KOPT-K1 (cell line): ENCODE measurements around the gene KRT26.
"Not testable (repeated sequence)": the region's sequence is repeated elsewhere in the genome, so short reads cannot be mapped to it uniquely, and the experiment has no call there.

Experiments
- H3K27ac ChIP-seq: fragments of 200-600 bp; sonication (generic); 2 replicates; pipeline ENCODE4 v1.5.1; 2016; ENCODE audit warnings: antibody characterized with exemption, mild to moderate bottlenecking, low read depth, low read length; ENCODE audit not compliant: poor library complexity, severe bottlenecking
- H3K36me3 ChIP-seq: fragments of 200-600 bp; sonication (generic); 2 replicates; pipeline ENCODE4 v1.5.1; 2017; ENCODE audit warnings: antibody characterized with exemption, mild to moderate bottlenecking, low read length, moderate library complexity; ENCODE audit not compliant: insufficient read depth
- H3K9me3 ChIP-seq: fragments of 200-600 bp; sonication (generic); 2 replicates; pipeline ENCODE4 v1.5.1; 2017; ENCODE audit warnings: antibody characterized with exemption, low read length, mild to moderate bottlenecking; ENCODE audit not compliant: insufficient read depth, poor library complexity, severe bottlenecking

KRT26 gene

GRCh38 chr17:40777459-40777858 is 5.5 kb upstream of the KRT26 start:
- Histone ChIP-seq H3K36me3 (no peaks in the 10 kb centered on the region), H3K27ac (no peak overlapping the region), H3K9me3 (peaks cover 9% of the 10 kb centered on the region)

- Histone ChIP-seq H3K27ac (no peak overlapping the region), H3K36me3 (no peaks in the 10 kb centered on the region), H3K9me3 (peaks cover 9% of the 10 kb centered on the region)
Observed at GRCh38 chr17:40775945-40776344, 3.9 kb upstream of the KRT26 start.

GRCh38 chr17:40765657-40766056 is 6.3 kb downstream of the KRT26 start:
- Histone ChIP-seq H3K27ac (no peak overlapping the region), H3K36me3 (no peaks in the 10 kb centered on the region), H3K9me3 (peaks cover 42% of the 10 kb centered on the region)

GRCh38 chr17:40763752-40764151 is 8.2 kb downstream of the KRT26 start:
- H3K27ac ChIP-seq, result no peak overlapping the region
- H3K9me3 ChIP-seq, result peaks cover 60% of the 10 kb centered on the region
- no peaks in the 10 kb centered on the region for H3K36me3 ChIP-seq

GRCh38 chr17:40760105-40761016 is 11.6 kb downstream of the KRT26 start:
- H3K9me3 ChIP-seq, result peaks cover 60% of the 10 kb centered on the region
- H3K27ac ChIP-seq, result no peak overlapping the region
- no peaks in the 10 kb centered on the region for H3K36me3 ChIP-seq

- H3K9me3 ChIP-seq, result peaks cover 14% of the 10 kb centered on the region
- no peaks in the 10 kb centered on the region for H3K36me3 ChIP-seq
- H3K27ac ChIP-seq, result no peak within 1 kb of the TSS
Observed at GRCh38 chr17:40755231-40755630, 16.8 kb downstream of the KRT26 start, which contains the start of gene KRT25. Gene KRT25, minus strand, starts transcription at chr17:40755331. Its CDS starts 60 bp downstream, at chr17:40755271.

GRCh38 chr17:40753804-40754203 is 18.2 kb downstream of the KRT26 start:
- H3K9me3 ChIP-seq, result peaks cover 1% of the 10 kb centered on the region
- no peaks in the 10 kb centered on the region for H3K36me3 ChIP-seq
- no peak overlapping the region for H3K27ac ChIP-seq

GRCh38 chr17:40751065-40751464 is 20.9 kb downstream of the KRT26 start:
- Histone ChIP-seq H3K9me3 (peaks cover 4% of the 10 kb centered on the region), H3K36me3 (no peaks in the 10 kb centered on the region), H3K27ac (no peak overlapping the region)

- Histone ChIP-seq H3K9me3 (peaks cover 4% of the 10 kb centered on the region), H3K36me3 (no peaks in the 10 kb centered on the region), H3K27ac (no peak overlapping the region)
Observed at GRCh38 chr17:40750391-40750790, 21.6 kb downstream of the KRT26 start.

- H3K27ac ChIP-seq, H3K9me3 ChIP-seq, H3K36me3 ChIP-seq: not testable (repeated sequence)
Observed at GRCh38 chr17:40748666-40749065, 23.3 kb downstream of the KRT26 start.

GRCh38 chr17:40738553-40738952 is 33.4 kb downstream of the KRT26 start:
- Histone ChIP-seq H3K36me3 (no peaks in the 10 kb centered on the region), H3K27ac (no peak overlapping the region)

GRCh38 chr17:40735016-40735415 is 37.0 kb downstream of the KRT26 start:
- Histone ChIP-seq H3K36me3 (no peaks in the 10 kb centered on the region), H3K9me3 (peaks cover 11% of the 10 kb centered on the region)

More at GRCh38 chr17:40738553-40738952, 33.4 kb downstream of the KRT26 start:
- peaks cover 32% of the 10 kb centered on the region for H3K9me3 ChIP-seq

GRCh38 chr17:40734018-40734417 is 38.0 kb downstream of the KRT26 start:
- Histone ChIP-seq H3K27ac (no peak overlapping the region), H3K36me3 (no peaks in the 10 kb centered on the region), H3K9me3 (peaks cover 11% of the 10 kb centered on the region)

More at GRCh38 chr17:40735016-40735415, 37.0 kb downstream of the KRT26 start:
- H3K27ac ChIP-seq, result no peak overlapping the region

GRCh38 chr17:40730970-40731369 is 41.0 kb downstream of the KRT26 start:
- Histone ChIP-seq H3K27ac (no peak overlapping the region), H3K9me3 (peaks cover 11% of the 10 kb centered on the region)

GRCh38 chr17:40727447-40728231 is 44.4 kb downstream of the KRT26 start:
- H3K27ac ChIP-seq, result no peak overlapping the region
- H3K36me3 ChIP-seq, result no peaks in the 10 kb centered on the region
- no peaks in the 10 kb centered on the region for H3K9me3 ChIP-seq

More at GRCh38 chr17:40730970-40731369, 41.0 kb downstream of the KRT26 start:
- no peaks in the 10 kb centered on the region for H3K36me3 ChIP-seq
